Activated naive CD8-positive, alpha-beta T cell (primary cell): ENCODE data around the gene ADRA2C.

Experiments
- H3K27ac Mint-ChIP-seq: one replicate; pipeline ENCODE4 v1.8.0; 2021; ENCODE audit warnings: mixed read lengths
- H3K27me3 Mint-ChIP-seq: one replicate; pipeline ENCODE4 v1.8.0; 2021; ENCODE audit warnings: mixed read lengths
- H3K36me3 Mint-ChIP-seq: one replicate; pipeline ENCODE4 v1.8.0; 2021; ENCODE audit warnings: mixed read lengths
- H3K4me1 Mint-ChIP-seq: one replicate; pipeline ENCODE4 v1.8.0; 2021; ENCODE audit warnings: low read depth, mixed read lengths
- H3K4me3 Mint-ChIP-seq: one replicate; pipeline ENCODE4 v1.8.0; 2021; ENCODE audit warnings: mild to moderate bottlenecking, mixed read lengths
- H3K9me3 Mint-ChIP-seq: one replicate; pipeline ENCODE4 v1.8.0; 2021; ENCODE audit warnings: low read depth, mixed read lengths

The ADRA2C gene

DNA sequence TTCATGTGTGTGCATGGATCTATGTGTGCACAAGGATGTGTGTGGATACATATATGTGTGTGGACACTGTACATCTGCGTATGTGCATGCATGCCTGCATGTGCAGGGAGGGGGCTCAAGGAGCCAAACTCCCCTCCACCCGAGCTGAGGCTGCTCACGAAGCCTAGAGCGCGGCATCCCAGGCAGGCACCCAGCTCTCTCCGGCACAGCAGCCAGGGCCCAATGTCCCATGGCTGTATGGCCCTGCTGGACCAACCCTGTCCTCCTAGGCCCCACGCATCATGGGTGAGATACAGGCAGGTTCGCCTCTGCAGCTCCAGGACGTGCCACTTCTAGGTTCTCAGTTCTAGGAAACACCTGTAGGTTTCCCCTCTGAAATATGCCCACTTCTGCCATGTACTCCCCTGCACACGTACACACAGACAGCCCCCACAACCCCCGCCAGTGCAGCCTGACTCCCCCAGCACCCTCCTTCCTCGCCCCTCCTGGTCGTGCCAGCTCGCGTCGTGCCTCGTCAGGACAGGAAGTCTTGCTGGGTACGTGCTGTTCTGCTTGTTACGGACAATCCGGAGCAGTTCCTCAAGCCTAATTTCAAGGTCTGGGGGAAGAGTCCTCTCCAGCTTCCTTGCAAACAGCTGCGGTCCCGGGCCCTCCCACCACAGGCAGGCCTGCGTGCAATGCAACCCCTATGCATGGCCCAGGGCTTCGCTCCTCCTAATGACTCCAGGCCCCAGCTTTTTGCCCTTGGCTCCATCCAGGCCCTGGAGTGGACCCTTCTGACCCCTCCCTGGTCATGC lies 3.2 kb upstream of the ADRA2C start:
- Mint-ChIP-seq H3K9me3 (no peaks in the 10 kb centered on the region), H3K36me3 (no peaks in the 10 kb centered on the region), H3K27ac (no peak overlapping the region), H3K27me3 (peaks cover 7% of the 10 kb centered on the region), H3K4me1 (peaks cover 4% of the 10 kb centered on the region), H3K4me3 (no peak overlapping the region)

- Mint-ChIP-seq H3K36me3 (no peaks in the 10 kb centered on the region), H3K27me3 (peaks cover 5% of the 10 kb centered on the region), H3K4me3 (peak overlapping the region; percentile 46), H3K27ac (no peak overlapping the region), H3K4me1 (peaks cover 4% of the 10 kb centered on the region), H3K9me3 (no peaks in the 10 kb centered on the region)
Measured at GRCh38 chr4:3765271-3766035, 732 bp upstream of the ADRA2C start.

GRCh38 chr4:3766785-3767569 lies 792 bp downstream of the ADRA2C start:
- Mint-ChIP-seq H3K4me3 (peak overlapping the region; percentile 52), H3K27me3 (peaks cover 8% of the 10 kb centered on the region), H3K36me3 (no peaks in the 10 kb centered on the region), H3K27ac (no peak overlapping the region), H3K4me1 (peaks cover 4% of the 10 kb centered on the region), H3K9me3 (no peaks in the 10 kb centered on the region)

DNA sequence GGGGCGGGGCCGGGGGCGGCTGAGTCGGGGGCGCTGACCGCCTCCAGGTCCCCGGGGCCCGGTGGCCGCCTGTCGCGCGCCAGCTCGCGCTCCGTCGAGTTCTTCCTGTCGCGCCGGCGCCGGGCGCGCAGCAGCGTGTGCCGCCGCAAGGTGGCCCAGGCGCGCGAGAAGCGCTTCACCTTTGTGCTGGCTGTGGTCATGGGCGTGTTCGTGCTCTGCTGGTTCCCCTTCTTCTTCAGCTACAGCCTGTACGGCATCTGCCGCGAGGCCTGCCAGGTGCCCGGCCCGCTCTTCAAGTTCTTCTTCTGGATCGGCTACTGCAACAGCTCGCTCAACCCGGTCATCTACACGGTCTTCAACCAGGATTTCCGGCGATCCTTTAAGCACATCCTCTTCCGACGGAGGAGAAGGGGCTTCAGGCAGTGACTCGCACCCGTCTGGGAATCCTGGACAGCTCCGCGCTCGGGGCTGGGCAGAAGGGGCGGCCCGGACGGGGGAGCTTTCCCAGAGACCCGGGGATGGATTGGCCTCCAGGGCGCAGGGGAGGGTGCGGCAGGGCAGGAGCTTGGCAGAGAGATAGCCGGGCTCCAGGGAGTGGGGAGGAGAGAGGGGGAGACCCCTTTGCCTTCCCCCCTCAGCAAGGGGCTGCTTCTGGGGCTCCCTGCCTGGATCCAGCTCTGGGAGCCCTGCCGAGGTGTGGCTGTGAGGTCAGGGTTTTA lies 1.5 kb downstream of the ADRA2C start:
- peaks cover 4% of the 10 kb centered on the region for H3K4me1 Mint-ChIP-seq

GRCh38 chr4:3768842-3769641 lies 2.9 kb downstream of the ADRA2C start:
- Mint-ChIP-seq H3K9me3 (no peaks in the 10 kb centered on the region), H3K4me3 (no peak overlapping the region), H3K4me1 (peaks cover 4% of the 10 kb centered on the region), H3K36me3 (no peaks in the 10 kb centered on the region), H3K27me3 (peaks cover 8% of the 10 kb centered on the region), H3K27ac (no peak overlapping the region)

More for the DNA sequence above, 1.5 kb downstream of the ADRA2C start:
- peak overlapping the region; percentile 46 for H3K27ac Mint-ChIP-seq
- H3K9me3 Mint-ChIP-seq, result no peaks in the 10 kb centered on the region
- peaks cover 8% of the 10 kb centered on the region for H3K27me3 Mint-ChIP-seq
- peak overlapping the region; percentile 51 for H3K4me3 Mint-ChIP-seq
- no peaks in the 10 kb centered on the region for H3K36me3 Mint-ChIP-seq

DNA sequence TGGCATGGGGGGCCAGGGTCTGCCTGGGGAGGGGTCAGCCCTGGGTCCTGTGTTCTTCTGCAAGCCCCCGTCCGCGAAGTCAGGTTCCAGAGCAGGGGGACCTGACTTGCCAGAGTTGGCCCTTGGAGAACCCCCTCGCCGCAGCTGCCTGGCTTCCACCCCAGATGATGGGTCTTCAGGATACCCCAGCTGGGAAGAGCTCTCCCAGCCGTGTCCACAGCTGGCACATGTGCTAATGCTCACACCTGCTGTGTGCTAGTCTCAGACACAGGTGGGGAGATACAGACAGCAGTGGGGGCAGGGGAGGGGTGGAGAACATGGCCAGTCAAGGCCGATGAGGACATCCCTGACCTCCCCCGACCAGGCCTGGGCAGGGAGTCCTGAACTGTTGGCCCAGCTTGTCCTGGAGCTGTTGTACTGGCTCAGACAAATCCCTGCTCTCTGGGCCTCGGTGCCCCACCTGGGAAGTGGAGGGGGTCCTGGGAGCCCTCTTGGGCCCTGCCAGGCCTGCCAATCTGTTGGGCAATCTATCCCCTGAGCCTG lies 3.5 kb downstream of the ADRA2C start:
- Mint-ChIP-seq H3K27ac (no peak overlapping the region), H3K4me1 (peaks cover 4% of the 10 kb centered on the region), H3K27me3 (peaks cover 8% of the 10 kb centered on the region), H3K9me3 (no peaks in the 10 kb centered on the region), H3K36me3 (no peaks in the 10 kb centered on the region), H3K4me3 (no peak overlapping the region)

GRCh38 chr4:3770323-3771163 lies 4.4 kb downstream of the ADRA2C start:
- Mint-ChIP-seq H3K36me3 (no peaks in the 10 kb centered on the region), H3K27ac (no peak overlapping the region), H3K9me3 (no peaks in the 10 kb centered on the region), H3K4me3 (no peak overlapping the region), H3K4me1 (peaks cover 4% of the 10 kb centered on the region), H3K27me3 (peaks cover 8% of the 10 kb centered on the region)

GRCh38 chr4:3771164-3771809 lies 5.1 kb downstream of the ADRA2C start:
- Mint-ChIP-seq H3K4me3 (no peak overlapping the region), H3K4me1 (peaks cover 4% of the 10 kb centered on the region), H3K27me3 (peaks cover 8% of the 10 kb centered on the region), H3K9me3 (no peaks in the 10 kb centered on the region), H3K36me3 (no peaks in the 10 kb centered on the region), H3K27ac (no peak overlapping the region)

DNA sequence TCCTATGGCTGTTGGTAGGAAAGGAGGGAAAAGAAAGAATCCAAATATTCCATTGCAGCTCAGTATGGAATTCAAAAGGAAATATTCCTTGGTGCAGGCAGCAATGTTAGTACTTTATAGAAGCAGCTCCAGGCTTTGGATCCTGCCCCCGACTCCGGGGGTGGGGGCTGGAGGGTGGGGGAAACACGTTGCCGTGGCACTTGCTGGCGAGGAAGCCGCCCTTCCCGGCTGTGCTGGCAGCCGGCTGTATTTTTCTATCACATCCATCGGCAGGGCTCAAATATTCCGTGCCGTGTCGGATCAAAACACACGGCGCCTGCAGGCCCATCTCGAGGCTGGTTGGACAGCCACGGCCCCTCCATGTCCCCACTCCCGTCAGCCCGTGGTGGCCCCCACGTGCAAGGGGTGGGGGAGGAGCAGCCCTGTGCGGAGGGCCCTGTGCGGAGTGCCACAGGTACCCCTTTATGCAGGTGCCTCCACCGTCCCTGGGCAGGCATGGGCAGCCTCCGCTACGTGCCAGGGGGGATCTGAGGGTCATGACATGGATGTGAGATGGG lies 5.8 kb downstream of the ADRA2C start:
- peaks cover 5% of the 10 kb centered on the region for H3K27me3 Mint-ChIP-seq
- H3K27ac Mint-ChIP-seq, result no peak overlapping the region
- H3K9me3 Mint-ChIP-seq, result no peaks in the 10 kb centered on the region
- no peak overlapping the region for H3K4me3 Mint-ChIP-seq
- peaks cover 2% of the 10 kb centered on the region for H3K4me1 Mint-ChIP-seq
- no peaks in the 10 kb centered on the region for H3K36me3 Mint-ChIP-seq

DNA sequence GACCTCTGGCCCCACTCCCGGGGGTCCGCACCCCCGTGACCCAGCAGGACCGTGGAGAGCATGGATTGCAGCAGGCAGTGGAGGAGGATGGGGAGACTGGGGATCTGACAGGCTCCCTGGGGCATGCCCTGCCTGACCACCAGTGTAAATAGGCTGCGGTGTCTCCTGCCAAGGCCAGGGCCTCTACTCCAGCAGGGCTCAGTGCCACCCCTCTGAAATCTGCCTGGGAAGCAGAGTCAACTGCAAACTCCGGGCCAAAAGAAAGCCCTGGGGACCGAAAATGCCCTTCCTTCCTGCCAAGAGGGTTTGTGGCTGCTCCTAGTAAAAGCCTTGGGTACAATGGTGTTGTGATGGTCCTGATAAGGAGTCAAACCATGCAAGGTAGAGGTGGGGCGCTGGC lies 6.4 kb downstream of the ADRA2C start:
- Mint-ChIP-seq H3K4me3 (no peak overlapping the region), H3K27ac (no peak overlapping the region), H3K36me3 (no peaks in the 10 kb centered on the region), H3K27me3 (peaks cover 4% of the 10 kb centered on the region), H3K9me3 (no peaks in the 10 kb centered on the region), H3K4me1 (peaks cover under 1% of the 10 kb centered on the region)

DNA sequence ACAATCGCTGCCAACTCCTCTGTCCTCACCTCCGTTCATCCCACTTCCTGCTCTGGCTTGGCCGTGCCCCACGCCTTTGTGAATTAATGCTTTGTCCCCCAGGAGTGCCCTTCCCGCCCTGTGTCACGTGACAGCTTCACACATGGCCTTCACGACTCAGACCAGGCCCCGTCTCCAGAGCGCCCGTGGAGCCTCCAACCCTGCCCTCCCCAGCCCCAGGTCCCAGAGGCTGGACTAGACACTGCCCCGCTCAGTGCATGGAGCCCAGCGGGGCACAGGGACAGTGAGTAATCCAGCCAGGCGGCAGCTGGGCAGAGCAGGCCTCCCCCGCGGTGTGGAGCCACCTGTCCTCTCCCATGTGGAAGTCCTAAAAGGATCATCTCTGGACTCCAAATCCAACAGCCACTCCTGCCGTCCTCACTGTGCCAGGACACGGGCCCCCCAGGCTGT lies 7.4 kb downstream of the ADRA2C start:
- H3K27ac Mint-ChIP-seq, result no peak overlapping the region
- no peaks in the 10 kb centered on the region for H3K36me3 Mint-ChIP-seq
- no peaks in the 10 kb centered on the region for H3K9me3 Mint-ChIP-seq

GRCh38 chr4:3774253-3774883 lies 8.2 kb downstream of the ADRA2C start:
- no peak overlapping the region for H3K4me3 Mint-ChIP-seq
- no peaks in the 10 kb centered on the region for H3K4me1 Mint-ChIP-seq
- H3K27me3 Mint-ChIP-seq, result peaks cover 3% of the 10 kb centered on the region
- H3K9me3 Mint-ChIP-seq, result no peaks in the 10 kb centered on the region
- no peaks in the 10 kb centered on the region for H3K36me3 Mint-ChIP-seq
- H3K27ac Mint-ChIP-seq, result no peak overlapping the region

More for the DNA sequence above, 7.4 kb downstream of the ADRA2C start:
- no peak overlapping the region for H3K4me3 Mint-ChIP-seq
- peaks cover 3% of the 10 kb centered on the region for H3K27me3 Mint-ChIP-seq
- no peaks in the 10 kb centered on the region for H3K4me1 Mint-ChIP-seq
